Astrocyte (in vitro differentiated cells and primary cell): Measurements from ENCODE around the gene XCL2. TPM values are rescaled to one million over a fixed set of nuclear protein-coding genes. Genes with fewer than 3 reads are reported as not detected.

Experiments used
- DNase-seq: peaks from one replicate; pipeline ENCODE4 v3.0.0-alpha.2; 2010; ENCODE audit warnings: low read depth
- FAIRE-seq: peaks from 2 replicates; lab custom pipeline; 2011; peaks lifted over from hg19 to GRCh38; lab: Jason Lieb, UNC
- H2AFZ ChIP-seq: 2 replicates; pipeline ENCODE4 v1.6.0; 2012; ENCODE audit warnings: low read depth, low read length, inconsistent platforms
- H3K27ac ChIP-seq: 2 replicates; pipeline ENCODE4 v1.5.1; 2011; ENCODE audit warnings: low read depth, low read length, inconsistent platforms
- H3K27me3 ChIP-seq: 2 replicates; pipeline ENCODE4 v1.6.0; 2011; ENCODE audit warnings: low read length, inconsistent platforms; ENCODE audit not compliant: insufficient read depth
- H3K36me3 ChIP-seq: 2 replicates; pipeline ENCODE4 v1.5.1; 2011; ENCODE audit warnings: low read length, inconsistent platforms; ENCODE audit not compliant: insufficient read depth
- H3K4me1 ChIP-seq: 2 replicates; pipeline ENCODE4 v1.5.1; 2011; ENCODE audit warnings: low read length, inconsistent platforms; ENCODE audit not compliant: insufficient read depth
- H3K4me2 ChIP-seq: 2 replicates; pipeline ENCODE4 v1.6.0; 2012; ENCODE audit warnings: low read length, inconsistent platforms
- H3K4me3 ChIP-seq: 2 replicates; pipeline ENCODE4 v1.5.1; 2011; ENCODE audit warnings: low read depth, mild to moderate bottlenecking, low read length, inconsistent platforms; ENCODE audit not compliant: insufficient read depth
- H3K79me2 ChIP-seq: 2 replicates; pipeline ENCODE4 v1.6.0; 2012; ENCODE audit warnings: mild to moderate bottlenecking, low read length, inconsistent platforms; ENCODE audit not compliant: insufficient read depth
- H3K9ac ChIP-seq: 2 replicates; pipeline ENCODE4 v1.6.0; 2012; ENCODE audit warnings: mild to moderate bottlenecking, low read length, inconsistent platforms
- H3K9me3 ChIP-seq: 2 replicates; pipeline ENCODE4 v1.5.1; 2012; ENCODE audit warnings: low read depth, mild to moderate bottlenecking, low read length, inconsistent platforms; ENCODE audit not compliant: insufficient read depth
- H4K20me1 ChIP-seq: 2 replicates; pipeline ENCODE4 v1.6.0; 2012; ENCODE audit warnings: low read length, inconsistent platforms; ENCODE audit not compliant: insufficient read depth
- H3K27ac Mint-ChIP-seq: one replicate; pipeline ENCODE4 v1.8.0; 2021; ENCODE audit warnings: mild to moderate bottlenecking, mixed read lengths; ENCODE audit not compliant: unreplicated experiment
- H3K27me3 Mint-ChIP-seq: one replicate; pipeline ENCODE4 v1.8.0; 2021; ENCODE audit warnings: low read depth, mixed read lengths; ENCODE audit not compliant: unreplicated experiment
- H3K36me3 Mint-ChIP-seq: one replicate; pipeline ENCODE4 v1.8.0; 2021; ENCODE audit warnings: low read depth, mixed read lengths; ENCODE audit not compliant: unreplicated experiment
- H3K4me1 Mint-ChIP-seq: one replicate; pipeline ENCODE4 v1.8.0; 2021; ENCODE audit warnings: low read depth, mixed read lengths; ENCODE audit not compliant: unreplicated experiment
- H3K4me3 Mint-ChIP-seq: one replicate; pipeline ENCODE4 v1.8.0; 2021; ENCODE audit warnings: mild to moderate bottlenecking, moderate library complexity, mixed read lengths; ENCODE audit not compliant: unreplicated experiment
- H3K9me3 Mint-ChIP-seq: one replicate; pipeline ENCODE4 v1.8.0; 2021; ENCODE audit warnings: mild to moderate bottlenecking, mixed read lengths; ENCODE audit not compliant: unreplicated experiment
- EZH2 ChIP-seq: IDR thresholded peaks from 2 replicates; pipeline ENCODE4 v1.6.1; 2012; ENCODE audit warnings: mild to moderate bottlenecking, low read length, inconsistent platforms; ENCODE audit not compliant: insufficient read depth
- total RNA-seq: library from RNA; stranded (reverse); gene quantifications from 2 replicates; pipeline ENCODE4 v1.2.1, GENCODE V29; 2021
- TF ChIP-seq, protein P1 (sequence below): IDR thresholded peaks from 2 replicates; pipeline ENCODE4 v1.5.1; 2011; ENCODE audit warnings: low read depth, mild to moderate bottlenecking, inconsistent platforms, low read length, moderate library complexity; ENCODE audit not compliant: insufficient read depth

Gene XCL2
- total RNA-seq, 1 donor from 2014 or later, result not detected

DNA sequence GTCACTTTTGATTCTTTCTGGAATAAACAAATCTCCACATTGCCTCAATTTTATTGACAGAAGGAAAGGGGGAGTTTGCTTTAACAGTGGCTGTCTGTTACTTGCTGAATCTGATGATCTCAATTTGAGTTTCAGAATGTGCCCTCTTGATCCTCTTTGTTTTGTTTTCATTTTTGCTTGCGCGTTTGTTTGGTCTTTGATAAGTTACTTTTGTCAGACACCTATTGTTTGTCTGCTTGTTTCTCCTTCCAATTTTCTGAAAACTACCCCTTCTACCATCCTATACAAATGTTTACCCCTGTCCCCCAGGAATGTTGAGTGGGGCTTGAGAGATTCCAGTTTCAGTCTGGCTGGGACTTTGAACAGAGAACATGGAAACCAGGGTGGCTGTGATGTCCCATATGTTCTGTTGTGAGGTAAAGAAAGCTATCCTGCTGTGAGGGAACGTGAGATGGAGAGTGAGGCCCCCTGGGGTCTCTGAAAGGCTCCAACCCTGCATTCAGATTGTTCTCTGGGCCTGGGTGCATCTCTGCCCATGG, 11.8 kb upstream of the XCL2 start:
- Histone ChIP-seq H4K20me1 (no peaks in the 10 kb centered on the region), H3K9me3 (no peaks in the 10 kb centered on the region), H3K79me2 (no peaks in the 10 kb centered on the region), H2AFZ (no peak overlapping the region), H3K27ac (no peak overlapping the region), H3K27me3 (no peaks in the 10 kb centered on the region), H3K4me3 (no peak overlapping the region), H3K4me2 (no peak overlapping the region), H3K36me3 (no peaks in the 10 kb centered on the region), H3K4me1 (no peaks in the 10 kb centered on the region), H3K9ac (no peak overlapping the region)
- FAIRE-seq, result no peak
- DNase-seq, result no peak
- no peak overlapping the region for H3K4me3 Mint-ChIP-seq
- peaks cover 13% of the 10 kb centered on the region for H3K4me1 Mint-ChIP-seq
- H3K27ac Mint-ChIP-seq, result no peak overlapping the region
- TF ChIP-seq EZH2, result no peak
- TF ChIP-seq, protein P1, sequence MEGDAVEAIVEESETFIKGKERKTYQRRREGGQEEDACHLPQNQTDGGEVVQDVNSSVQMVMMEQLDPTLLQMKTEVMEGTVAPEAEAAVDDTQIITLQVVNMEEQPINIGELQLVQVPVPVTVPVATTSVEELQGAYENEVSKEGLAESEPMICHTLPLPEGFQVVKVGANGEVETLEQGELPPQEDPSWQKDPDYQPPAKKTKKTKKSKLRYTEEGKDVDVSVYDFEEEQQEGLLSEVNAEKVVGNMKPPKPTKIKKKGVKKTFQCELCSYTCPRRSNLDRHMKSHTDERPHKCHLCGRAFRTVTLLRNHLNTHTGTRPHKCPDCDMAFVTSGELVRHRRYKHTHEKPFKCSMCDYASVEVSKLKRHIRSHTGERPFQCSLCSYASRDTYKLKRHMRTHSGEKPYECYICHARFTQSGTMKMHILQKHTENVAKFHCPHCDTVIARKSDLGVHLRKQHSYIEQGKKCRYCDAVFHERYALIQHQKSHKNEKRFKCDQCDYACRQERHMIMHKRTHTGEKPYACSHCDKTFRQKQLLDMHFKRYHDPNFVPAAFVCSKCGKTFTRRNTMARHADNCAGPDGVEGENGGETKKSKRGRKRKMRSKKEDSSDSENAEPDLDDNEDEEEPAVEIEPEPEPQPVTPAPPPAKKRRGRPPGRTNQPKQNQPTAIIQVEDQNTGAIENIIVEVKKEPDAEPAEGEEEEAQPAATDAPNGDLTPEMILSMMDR, result no peak
- H3K27me3 Mint-ChIP-seq, result peaks cover 5% of the 10 kb centered on the region
- H3K36me3 Mint-ChIP-seq, result no peaks in the 10 kb centered on the region
- H3K9me3 Mint-ChIP-seq, result no peaks in the 10 kb centered on the region

DNA sequence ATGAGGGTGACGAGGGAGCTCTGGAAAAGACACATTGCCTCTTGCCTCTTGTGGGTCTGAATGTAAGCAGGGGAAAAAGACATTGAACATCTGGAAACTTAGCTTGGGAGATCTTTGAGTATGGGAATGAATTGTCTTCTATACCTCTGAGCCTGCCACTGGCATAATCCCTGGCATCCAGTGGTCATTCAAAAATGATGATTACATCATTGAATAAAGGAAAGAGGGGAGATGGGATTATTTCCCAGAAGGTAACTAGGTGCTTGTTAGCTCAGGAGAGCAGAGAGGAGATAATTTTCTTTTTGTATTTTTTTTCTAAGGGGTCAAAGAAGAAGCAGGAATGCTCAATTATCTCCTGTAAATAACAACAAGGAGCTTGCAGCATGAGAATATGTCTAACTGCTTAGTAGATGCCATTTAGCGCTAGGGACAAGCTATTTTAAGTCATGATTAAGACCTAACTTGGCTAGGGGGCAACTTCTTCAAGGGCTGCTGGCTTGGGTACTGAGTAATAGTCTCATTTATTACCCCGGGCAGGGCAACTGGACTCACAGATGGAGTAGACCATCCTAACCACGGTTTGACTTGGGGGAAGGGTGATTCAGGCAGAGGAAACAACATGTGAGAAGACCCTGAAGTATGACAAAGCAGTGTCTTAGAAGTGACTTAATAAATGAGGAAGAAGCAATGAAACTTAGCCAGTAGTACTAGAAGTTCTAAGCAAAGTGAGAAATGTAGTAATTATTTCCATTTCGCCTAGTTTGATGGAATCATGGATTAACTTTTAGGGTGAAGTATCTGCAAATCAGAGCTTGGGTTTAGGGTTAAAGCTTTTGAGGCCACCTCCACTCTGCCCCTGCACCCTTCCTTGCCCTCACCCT, 11.0 kb upstream of the XCL2 start:
- peaks cover 2% of the 10 kb centered on the region for H3K27me3 Mint-ChIP-seq

More for the DNA sequence above, 11.0 kb upstream of the XCL2 start:
- H3K9me3 Mint-ChIP-seq, result no peaks in the 10 kb centered on the region
- Histone ChIP-seq H3K9me3 (no peaks in the 10 kb centered on the region), H3K4me2 (no peak overlapping the region), H3K27me3 (no peaks in the 10 kb centered on the region), H3K4me1 (no peaks in the 10 kb centered on the region), H2AFZ (no peak overlapping the region), H3K79me2 (no peaks in the 10 kb centered on the region), H3K9ac (no peak overlapping the region), H3K4me3 (no peak overlapping the region), H3K27ac (no peak overlapping the region), H3K36me3 (no peaks in the 10 kb centered on the region), H4K20me1 (no peaks in the 10 kb centered on the region)
- H3K36me3 Mint-ChIP-seq, result no peaks in the 10 kb centered on the region
- H3K4me1 Mint-ChIP-seq, result peaks cover 13% of the 10 kb centered on the region
- no peak for DNase-seq
- no peak overlapping the region for H3K4me3 Mint-ChIP-seq
- no peak overlapping the region for H3K27ac Mint-ChIP-seq
- TF ChIP-seq, protein P1, result no peak
- TF ChIP-seq EZH2, result no peak
- FAIRE-seq, result no peak
